Activated CD4-positive, alpha-beta T cell treated with anti-CD3 and anti-CD28 coated beads for 36 hours (primary cell): ENCODE measurements around the gene SERTAD3. TPM values are rescaled to one million over a fixed set of nuclear protein-coding genes. Genes with fewer than 3 reads are reported as not detected.
A peak's percentile ranks its signal among the peaks of the same experiment; 100 is the strongest.
"Not testable (repeated sequence)": the region's sequence is repeated elsewhere in the genome, so short reads cannot be mapped to it uniquely, and the experiment has no call there.

Experiments
- ATAC-seq: fragments of 200-7000 bp; cut with Tn5 transposase; one replicate; pipeline ENCODE4 v1.10.0; 2021; ENCODE audit warnings: mild to moderate bottlenecking, moderate library complexity
- CTCF ChIA-PET: fragments of 350-600 bp; sonication (Branson Sonifier 250); formaldehyde crosslinking; loops from one replicate; lab custom pipeline; 2021; ENCODE audit warnings: antibody characterized with exemption; lab: Charles Lee
- POLR2A ChIA-PET: fragments of 350-600 bp; sonication (Branson Sonifier 250); formaldehyde crosslinking; loops from one replicate; lab custom pipeline; 2021; ENCODE audit warnings: antibody characterized with exemption, inconsistent platforms; lab: Charles Lee
- DNase-seq: peaks from one replicate; pipeline ENCODE4 v3.0.0-alpha.2; 2020
- H3K27ac Mint-ChIP-seq: one replicate; pipeline ENCODE4 v1.8.0; 2021; ENCODE audit warnings: mixed read lengths
- H3K27me3 Mint-ChIP-seq: one replicate; pipeline ENCODE4 v1.8.0; 2021; ENCODE audit warnings: mixed read lengths
- H3K36me3 Mint-ChIP-seq: one replicate; pipeline ENCODE4 v1.8.0; 2021; ENCODE audit warnings: low read depth, mixed read lengths
- H3K4me1 Mint-ChIP-seq: one replicate; pipeline ENCODE4 v1.8.0; 2021; ENCODE audit warnings: mixed read lengths
- H3K4me3 Mint-ChIP-seq: one replicate; pipeline ENCODE4 v1.8.0; 2021; ENCODE audit warnings: mild to moderate bottlenecking, moderate library complexity, mixed read lengths
- H3K9me3 Mint-ChIP-seq: one replicate; pipeline ENCODE4 v1.8.0; 2021; ENCODE audit warnings: low read depth, mixed read lengths
- intact Hi-C, 2 experiments: fragments of 100-400 bp; cut with DNase I in 1 of 2; cut with micrococcal nuclease in 1 of 2; formaldehyde crosslinking; loops; one replicate each; pipeline versions ENCODE4 v1.14.2 to v1.15.1; 2022 to 2024; cut with DNase I, micrococcal nuclease
- total RNA-seq, 2 experiments: library from RNA; stranded (reverse); gene quantifications; one replicate each; pipeline ENCODE4 v1.2.3, GENCODE V29; 2021

Gene SERTAD3
- total RNA-seq, 2 experiments from 2014 or later = 8.4 to 12.0 TPM

- POLR2A ChIA-PET = no interaction called here
- intact Hi-C loops = no loop called here
- CTCF ChIA-PET = interaction anchor here (2.4 kb wide), 1 partner anchor 55 kb away, joined by 9 read pairs; the partner anchor contains the start of gene BLVRB
Observed at GRCh38 chr19:40410030-40410389, 34.1 kb downstream of the SERTAD3 start.

GRCh38 chr19:40408598-40408925 lies 35.6 kb downstream of the SERTAD3 start:
- CTCF ChIA-PET = interaction anchor here (0.9 to 2.4 kb wide), 2 partner anchors 12 to 56 kb away, joined by 3 to 9 read pairs; partner anchors contain the start of gene BLVRB
- DNase-seq, intact Hi-C loops, H3K27me3 Mint-ChIP-seq, POLR2A ChIA-PET, H3K4me3 Mint-ChIP-seq, ATAC-seq, H3K4me1 Mint-ChIP-seq, H3K36me3 Mint-ChIP-seq, H3K9me3 Mint-ChIP-seq, H3K27ac Mint-ChIP-seq: not testable (repeated sequence)

More at GRCh38 chr19:40410030-40410389, 34.1 kb downstream of the SERTAD3 start:
- H3K36me3 Mint-ChIP-seq = no peaks in the 10 kb centered on the region
- no peak overlapping the region for H3K4me3 Mint-ChIP-seq
- no peak for DNase-seq
- H3K27me3 Mint-ChIP-seq = peaks cover 2% of the 10 kb centered on the region
- H3K9me3 Mint-ChIP-seq = no peaks in the 10 kb centered on the region
- ATAC-seq = no peak
- H3K4me1 Mint-ChIP-seq = peaks cover 4% of the 10 kb centered on the region
- no peak overlapping the region for H3K27ac Mint-ChIP-seq

DNA sequence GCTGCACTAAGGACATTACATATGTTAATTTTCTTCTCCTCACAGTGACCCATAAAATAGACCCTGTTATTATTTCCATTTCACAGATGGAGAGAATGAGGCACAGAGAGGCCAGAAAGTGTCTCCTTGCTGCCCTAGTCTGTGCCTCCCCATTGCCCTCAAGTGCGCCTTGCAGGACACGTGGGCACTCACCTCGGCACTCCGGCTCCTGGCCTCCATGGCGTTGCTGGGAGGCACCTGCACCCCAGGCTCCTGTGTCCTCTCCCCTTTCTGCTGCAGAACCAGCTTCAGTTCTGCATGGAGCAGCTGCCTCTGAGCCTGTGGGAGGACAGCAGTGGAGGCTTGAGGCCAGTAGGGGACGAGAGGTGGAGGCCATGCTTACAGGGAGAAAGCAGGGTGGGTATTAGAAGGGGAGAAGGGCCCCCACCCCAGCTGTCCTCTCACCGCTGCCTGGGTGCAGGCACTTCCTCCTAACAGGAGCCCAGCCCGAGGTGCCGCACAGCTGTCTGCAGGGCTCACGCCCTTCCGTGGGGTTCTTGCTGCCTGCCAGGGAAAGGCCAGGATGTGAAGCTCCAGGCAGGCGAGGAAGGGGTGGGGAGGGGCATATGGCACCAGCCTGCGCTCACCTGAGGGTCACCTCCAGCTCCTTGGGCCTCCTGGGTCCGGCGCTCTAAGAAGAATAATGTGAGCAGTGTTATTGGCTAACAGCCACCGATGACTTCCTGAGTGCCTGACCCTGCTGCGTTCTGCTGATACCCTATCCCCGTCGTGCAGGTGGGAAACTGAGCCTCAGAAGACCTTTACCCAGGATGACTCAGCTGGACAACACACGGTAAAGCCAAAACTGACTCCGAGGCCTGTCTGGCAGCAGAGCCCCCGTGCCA lies 36.2 kb downstream of the SERTAD3 start:
- DNase-seq (no peak), ATAC-seq (no peak)
- Mint-ChIP-seq H3K36me3 (no peaks in the 10 kb centered on the region), H3K27me3 (peaks cover 2% of the 10 kb centered on the region), H3K9me3 (no peaks in the 10 kb centered on the region), H3K4me1 (peaks cover 10% of the 10 kb centered on the region), H3K27ac (no peak overlapping the region), H3K4me3 (no peak overlapping the region)
- POLR2A ChIA-PET = no interaction called here
- CTCF ChIA-PET = interaction anchor here (0.5 to 2.4 kb wide), 4 partner anchors 10 to 103 kb away, joined by 3 to 9 read pairs (median 3); partner anchors contain the start of gene BLVRB
- intact Hi-C loops = no loop called here

DNA sequence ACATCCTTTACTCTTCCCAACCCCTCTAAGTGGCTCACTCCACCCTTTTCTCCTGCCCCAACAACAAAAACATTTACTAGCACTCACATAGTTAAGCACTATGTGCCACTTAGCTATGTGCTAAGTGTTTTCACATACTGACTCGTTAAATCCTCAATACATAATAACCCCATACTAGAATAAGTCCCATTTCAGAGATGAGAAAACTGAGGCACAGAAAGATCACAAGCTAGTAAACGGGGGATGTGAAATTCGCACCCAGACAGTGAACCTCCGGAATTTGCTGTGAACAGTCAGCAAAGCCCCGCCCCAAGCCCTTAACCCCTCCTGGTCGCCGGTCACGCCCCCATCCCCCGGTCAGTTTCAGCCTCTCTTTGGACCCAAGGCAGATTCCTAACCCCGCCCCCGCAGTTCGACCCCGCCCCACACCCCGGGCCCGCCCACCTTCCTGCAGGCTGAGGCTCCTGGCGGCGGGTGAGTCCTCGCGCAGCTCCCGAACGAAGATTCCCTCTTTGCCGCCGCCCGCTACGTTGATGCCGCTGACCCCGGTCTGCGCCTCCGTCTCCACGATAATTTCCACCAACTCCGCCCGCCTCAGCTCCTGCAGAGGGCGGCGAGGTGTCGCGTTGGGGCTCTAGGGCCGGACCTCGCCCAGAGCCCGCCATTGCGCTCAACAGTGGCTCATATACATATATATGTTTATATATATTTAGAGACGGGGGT lies 40.7 kb downstream of the SERTAD3 start:
- CTCF ChIA-PET = interaction anchor here (0.5 to 1.5 kb wide), 7 partner anchors 17 to 1773 kb away, joined by 3 to 9 read pairs (median 3); partner anchors contain the start of genes COQ8B, ITPKC and SERTAD1
- DNase-seq (peak; percentile 94), ATAC-seq (peak; percentile 67)
- intact Hi-C loops = loop anchor here in 1 of 2 experiments (1.0 kb wide), 3 partner anchors 18 to 167 kb away; partner anchors contain the start of genes C19orf47 and PLD3
- Mint-ChIP-seq H3K9me3 (no peaks in the 10 kb centered on the region), H3K4me3 (peak overlapping the region; percentile 77), H3K36me3 (no peaks in the 10 kb centered on the region), H3K27ac (peak overlapping the region; percentile 0), H3K27me3 (no peaks in the 10 kb centered on the region), H3K4me1 (peaks cover 19% of the 10 kb centered on the region)
- POLR2A ChIA-PET = interaction anchor here (0.6 to 1.7 kb wide), 4 partner anchors 18 to 443 kb away, joined by 3 to 8 read pairs (median 5); no protein-coding TSS in a partner anchor

GRCh38 chr19:40400559-40400958 lies 43.6 kb downstream of the SERTAD3 start:
- ChIA-PET POLR2A (no interaction called here), CTCF (no interaction called here)
- Mint-ChIP-seq H3K9me3 (no peaks in the 10 kb centered on the region), H3K4me3 (no peak overlapping the region), H3K27me3 (no peaks in the 10 kb centered on the region), H3K36me3 (no peaks in the 10 kb centered on the region), H3K4me1 (peaks cover 18% of the 10 kb centered on the region), H3K27ac (no peak overlapping the region)
- ATAC-seq (no peak), DNase-seq (no peak)
- intact Hi-C loops = no loop called here

DNA sequence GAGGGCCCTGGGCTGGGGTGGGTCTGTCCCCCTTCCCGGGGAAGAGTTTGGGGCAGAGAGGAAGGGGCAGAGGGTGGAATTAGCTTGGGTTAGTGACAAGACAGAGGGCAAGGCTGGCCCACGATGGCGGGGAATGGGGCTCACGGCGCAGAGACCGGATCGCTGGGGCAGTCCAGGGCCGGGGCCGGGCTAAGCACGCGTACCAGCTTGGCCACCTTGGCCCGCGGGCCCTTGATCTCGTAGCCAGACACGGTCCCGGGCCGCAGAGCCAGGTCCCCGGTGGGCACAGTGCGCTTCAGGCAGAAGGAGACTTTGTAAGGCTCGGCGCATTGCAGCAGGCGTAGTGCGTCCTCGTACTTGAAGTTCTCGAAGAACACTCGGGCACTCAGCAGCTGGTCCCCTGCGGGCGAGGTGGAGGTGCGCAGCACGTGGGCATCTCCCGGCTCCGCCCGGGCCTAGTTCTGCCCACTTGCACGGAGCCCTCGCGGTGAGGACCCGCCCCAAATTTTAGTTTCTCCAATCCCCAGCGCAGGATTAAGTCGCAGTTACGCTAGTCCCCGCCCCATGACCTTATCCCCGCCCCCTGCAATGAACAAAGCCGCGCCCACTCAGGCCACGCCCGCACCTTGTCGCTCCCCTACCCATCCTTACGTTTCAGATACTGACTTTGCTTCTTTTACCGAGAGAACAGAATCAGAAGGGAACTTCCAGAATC lies 45.6 kb downstream of the SERTAD3 start:
- Mint-ChIP-seq H3K27ac (no peak overlapping the region), H3K4me3 (no peak overlapping the region), H3K27me3 (no peaks in the 10 kb centered on the region), H3K9me3 (no peaks in the 10 kb centered on the region), H3K36me3 (no peaks in the 10 kb centered on the region), H3K4me1 (peaks cover 16% of the 10 kb centered on the region)
- DNase-seq (peak; percentile 85), ATAC-seq (peak; percentile 84)
- POLR2A ChIA-PET = no interaction called here
- CTCF ChIA-PET = no interaction called here
- intact Hi-C loops = no loop called here

DNA sequence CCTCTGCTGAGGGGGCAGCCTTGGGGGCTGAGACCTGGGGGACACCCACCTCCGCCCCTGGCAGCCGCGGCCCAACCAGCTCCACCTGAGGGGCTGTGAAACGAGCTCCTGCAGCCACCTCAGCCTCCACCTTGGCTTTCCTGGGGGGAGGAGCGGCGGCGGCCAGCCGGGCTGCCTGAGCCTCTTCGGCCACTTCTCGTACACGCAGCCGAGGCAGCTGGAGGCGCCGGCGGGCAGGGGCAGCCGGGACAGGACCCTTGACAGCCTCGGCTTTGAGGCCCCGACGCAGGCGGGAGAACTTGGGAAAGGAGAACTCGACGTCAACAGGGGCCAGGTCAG lies 46.6 kb downstream of the SERTAD3 start:
- POLR2A ChIA-PET = no interaction called here
- no peaks in the 10 kb centered on the region for H3K27me3 Mint-ChIP-seq
- H3K27ac Mint-ChIP-seq = no peak overlapping the region
- DNase-seq (no peak), ATAC-seq (no peak)
- H3K4me3 Mint-ChIP-seq = no peak overlapping the region
- H3K9me3 Mint-ChIP-seq = no peaks in the 10 kb centered on the region
- no peaks in the 10 kb centered on the region for H3K36me3 Mint-ChIP-seq
- H3K4me1 Mint-ChIP-seq = peaks cover 12% of the 10 kb centered on the region
- intact Hi-C loops = no loop called here
- CTCF ChIA-PET = no interaction called here

GRCh38 chr19:40396886-40397567 lies 47.1 kb downstream of the SERTAD3 start:
- DNase-seq (no peak), ATAC-seq (no peak)
- no peaks in the 10 kb centered on the region for H3K36me3 Mint-ChIP-seq
- H3K4me1 Mint-ChIP-seq = peaks cover 12% of the 10 kb centered on the region
- H3K9me3 Mint-ChIP-seq = no peaks in the 10 kb centered on the region
- intact Hi-C loops = no loop called here
- no peak overlapping the region for H3K27ac Mint-ChIP-seq
- H3K4me3 Mint-ChIP-seq = no peak overlapping the region
- H3K27me3 Mint-ChIP-seq = no peaks in the 10 kb centered on the region
- CTCF ChIA-PET = no interaction called here
- POLR2A ChIA-PET = no interaction called here

DNA sequence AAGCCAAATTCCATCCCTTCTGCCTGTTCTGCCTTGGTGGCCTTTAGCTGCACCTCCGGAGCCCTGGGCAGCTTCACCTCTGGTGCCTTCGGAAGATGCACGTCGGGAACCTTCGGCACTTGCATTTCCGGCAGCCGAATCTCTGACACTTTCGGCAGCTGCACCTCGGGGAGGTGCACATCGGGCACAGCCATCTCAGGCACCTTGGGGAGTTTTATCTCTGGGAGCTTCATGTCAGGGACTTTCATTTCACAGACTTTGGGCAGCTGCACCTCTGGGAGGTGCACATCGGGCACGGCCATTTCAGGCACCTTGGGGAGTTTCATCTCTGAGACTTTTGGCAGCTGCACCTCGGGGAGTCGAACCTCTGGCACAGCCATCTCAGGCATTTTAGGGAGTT lies 48.2 kb downstream of the SERTAD3 start:
- Mint-ChIP-seq H3K27ac (no peak overlapping the region), H3K27me3 (no peaks in the 10 kb centered on the region), H3K36me3 (no peaks in the 10 kb centered on the region), H3K9me3 (no peaks in the 10 kb centered on the region), H3K4me1 (peaks cover 12% of the 10 kb centered on the region), H3K4me3 (no peak overlapping the region)
- no peak for DNase-seq
- ChIA-PET POLR2A (no interaction called here), CTCF (interaction anchor here (0.6 to 1.2 kb wide), 2 partner anchors 18 to 288 kb away, joined by 3 read pairs; partner anchors contain the start of gene PRX)
- ATAC-seq = no peak
- intact Hi-C loops = no loop called here

GRCh38 chr19:40394816-40395210 lies 49.3 kb downstream of the SERTAD3 start:
- Mint-ChIP-seq H3K4me1 (peaks cover 12% of the 10 kb centered on the region), H3K27ac (no peak overlapping the region), H3K4me3 (no peak overlapping the region), H3K36me3 (no peaks in the 10 kb centered on the region), H3K9me3 (no peaks in the 10 kb centered on the region), H3K27me3 (no peaks in the 10 kb centered on the region)
- ATAC-seq = no peak
- ChIA-PET POLR2A (no interaction called here), CTCF (interaction anchor here (1.2 kb wide), 1 partner anchor 19 kb away, joined by 3 read pairs; the partner anchor contains the start of gene PRX)
- intact Hi-C loops = no loop called here
- DNase-seq = no peak
